Measurements from ENCODE around the gene TMSB10.
"Not testable (repeated sequence)": the region's sequence is repeated elsewhere in the genome, so short reads cannot be mapped to it uniquely, and the experiment has no call there.

Gene TMSB10

DNA sequence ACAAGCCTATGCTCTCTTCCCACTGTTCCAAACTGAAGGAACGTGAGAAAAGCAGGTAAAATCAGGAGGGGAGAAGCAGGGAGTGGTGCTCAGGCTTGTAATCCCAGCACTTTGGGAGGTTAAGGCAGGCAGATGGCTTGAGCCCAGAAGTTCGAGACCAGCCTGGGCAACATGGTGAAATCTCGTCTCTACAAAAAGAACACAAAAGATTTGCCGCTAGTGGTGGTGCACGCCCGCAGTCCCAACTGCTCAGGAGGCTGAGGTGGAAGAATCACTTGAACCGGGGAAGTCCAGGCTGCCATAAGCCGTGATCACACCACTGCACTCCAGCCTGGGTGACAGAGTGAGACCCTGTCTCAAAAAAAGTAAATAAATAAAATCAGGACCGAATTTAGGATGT is 1.3 kb upstream of the TMSB10 start:
- no peak for DNase-seq (ENCODE audit: low read depth)

GRCh38 chr2:84904717-84905174 is 710 bp upstream of the TMSB10 start:
- no peak for DNase-seq (ENCODE audit: low read depth)

DNA sequence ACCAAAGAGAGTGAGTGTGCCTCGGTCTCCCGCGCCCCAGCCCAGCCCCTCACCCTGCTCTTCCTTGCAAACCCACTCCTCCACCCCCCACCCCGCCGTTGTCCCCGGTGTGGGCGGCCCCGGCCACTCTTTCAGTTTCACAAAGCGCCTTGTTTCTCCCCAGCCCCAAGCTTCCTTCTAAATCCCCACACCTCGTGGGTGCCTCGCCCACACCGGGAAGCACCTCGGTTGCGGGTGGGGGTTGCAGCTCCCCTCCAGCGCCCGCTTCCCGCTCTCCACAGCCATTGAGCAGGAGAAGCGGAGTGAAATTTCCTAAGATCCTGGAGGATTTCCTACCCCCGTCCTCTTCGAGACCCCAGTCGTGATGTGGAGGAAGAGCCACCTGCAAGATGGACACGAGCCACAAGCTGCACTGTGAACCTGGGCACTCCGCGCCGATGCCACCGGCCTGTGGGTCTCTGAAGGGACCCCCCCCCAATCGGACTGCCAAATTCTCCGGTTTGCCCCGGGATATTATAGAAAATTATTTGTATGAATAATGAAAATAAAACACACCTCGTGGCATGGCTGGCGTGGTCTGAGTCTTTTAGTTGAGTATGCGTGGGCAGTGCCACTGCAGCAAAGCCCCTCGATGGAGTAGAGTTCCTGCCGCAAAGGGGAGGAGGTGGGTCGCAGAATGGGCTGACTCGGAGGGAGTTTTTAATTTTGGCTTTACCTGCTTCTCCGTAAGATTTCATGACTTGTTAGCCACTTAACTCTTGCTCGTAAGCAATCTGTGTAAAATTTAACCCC is 848 bp downstream of the TMSB10 start:
- no peak for DNase-seq (ENCODE audit: low read depth)

GRCh38 chr2:84906900-84907714 is 1.7 kb downstream of the TMSB10 start:
- peak; percentile 37 for DNase-seq (ENCODE audit: low read depth)

GRCh38 chr2:84908948-84909713 is 3.7 kb downstream of the TMSB10 start:
- DNase-seq (ENCODE audit: low read depth), result no peak

DNA sequence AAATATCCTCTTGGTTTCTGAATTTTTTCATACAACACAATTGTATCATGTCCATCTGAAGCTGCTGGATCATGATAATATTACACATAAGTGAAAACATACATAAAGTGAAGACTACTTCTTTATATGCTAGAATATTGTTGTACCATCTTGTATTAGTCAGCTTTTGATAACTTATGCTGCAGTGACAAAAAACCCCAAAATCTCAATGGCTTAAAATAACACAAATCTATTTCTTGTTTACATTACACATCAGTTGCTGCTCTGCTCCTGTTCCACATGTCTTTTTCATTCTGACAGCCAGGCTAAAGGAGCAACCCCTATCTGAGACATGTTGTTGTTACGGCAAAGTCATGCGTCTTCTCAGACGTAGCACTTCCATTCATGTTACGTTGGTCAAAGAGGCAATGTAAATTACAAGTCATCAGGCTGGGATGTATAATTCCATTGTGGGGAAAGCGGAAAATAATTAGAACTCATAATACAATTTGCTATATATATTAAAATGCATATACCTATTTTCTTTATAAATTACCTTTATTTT is 5.8 kb downstream of the TMSB10 start:
- DNase-seq (ENCODE audit: low read depth), result no peak

GRCh38 chr2:84912984-84913383 is 7.5 kb downstream of the TMSB10 start:
- DNase-seq (ENCODE audit: low read depth), result no peak

GRCh38 chr2:84914334-84914733 is 8.9 kb downstream of the TMSB10 start:
- no peak for DNase-seq (ENCODE audit: low read depth)

- not testable (repeated sequence) for DNase-seq (ENCODE audit: low read depth)
Observed at GRCh38 chr2:84915675-84916074, 10.2 kb downstream of the TMSB10 start.

DNA sequence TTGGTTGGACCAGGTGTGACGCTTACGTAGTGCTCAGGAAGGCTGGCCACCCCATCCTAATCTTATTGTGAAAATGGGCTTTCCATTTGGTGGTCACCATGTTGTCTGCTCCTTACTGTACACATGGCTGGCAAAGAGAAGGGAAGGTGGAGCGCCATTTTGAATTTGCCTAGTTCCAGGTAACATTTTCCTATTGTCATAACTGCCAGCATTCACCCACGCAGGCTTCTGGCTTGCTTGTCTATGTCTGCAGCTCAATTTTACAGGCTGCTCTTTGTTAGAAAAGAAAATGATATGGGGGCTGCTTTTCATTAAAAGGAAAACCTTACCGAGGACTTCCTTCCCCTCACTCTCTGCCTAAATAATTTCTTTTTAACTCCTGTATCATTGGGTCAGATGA is 12.4 kb downstream of the TMSB10 start:
- not testable (repeated sequence) for DNase-seq (ENCODE audit: low read depth)

DNA sequence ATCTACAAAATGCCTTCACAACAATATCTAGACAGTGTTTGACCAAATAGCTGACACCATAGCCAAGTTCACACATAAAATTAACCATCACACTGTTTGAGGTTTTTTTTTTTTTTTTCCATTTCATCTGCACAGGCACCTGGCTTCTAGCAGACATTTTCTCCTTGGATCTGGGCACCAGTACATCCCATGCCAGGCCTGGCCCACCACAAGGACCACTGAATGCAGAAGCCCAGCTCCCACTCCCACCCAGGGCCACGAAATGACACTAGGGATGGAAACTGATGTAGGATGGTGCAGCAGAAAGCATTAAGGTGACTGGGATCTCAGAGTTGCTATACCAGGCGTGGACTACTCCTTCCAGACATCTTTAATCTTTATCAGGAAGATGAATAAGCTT is 13.0 kb downstream of the TMSB10 start:
- no peak for DNase-seq (ENCODE audit: low read depth)

DNA sequence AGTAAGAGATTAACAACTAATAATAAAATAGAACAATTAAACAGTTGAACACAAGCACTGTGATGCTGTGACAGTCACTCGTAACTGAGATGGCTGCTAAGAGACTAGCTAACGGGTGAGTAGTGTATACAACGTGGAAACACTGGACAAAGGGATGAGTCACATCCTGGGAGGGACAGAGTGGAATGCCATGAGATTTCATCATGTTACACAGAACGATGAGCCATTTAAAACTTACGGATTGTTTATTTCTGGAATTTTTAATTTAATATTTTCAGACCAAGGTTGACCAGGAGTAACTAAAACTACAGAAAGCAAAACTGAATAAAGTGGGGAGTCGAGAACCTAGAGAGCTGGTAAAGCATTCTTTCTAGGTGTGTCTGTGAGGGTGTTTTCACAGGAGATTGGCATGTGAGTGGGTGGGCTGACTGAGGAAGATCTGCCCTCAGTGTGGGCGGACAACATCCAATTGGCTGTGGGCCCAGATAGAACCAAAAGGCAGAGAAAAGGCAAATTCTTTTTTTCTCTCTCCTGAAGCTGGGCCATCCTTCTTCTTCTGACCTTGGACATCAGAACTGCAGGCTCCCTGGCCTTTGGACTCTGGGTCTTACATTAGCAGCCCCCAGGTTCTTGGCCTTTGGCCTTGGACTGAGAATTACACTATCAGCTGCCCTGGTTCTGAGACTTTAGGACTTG is 14.6 kb downstream of the TMSB10 start:
- DNase-seq (ENCODE audit: low read depth), result no peak

GRCh38 chr2:84923009-84923408 is 17.6 kb downstream of the TMSB10 start:
- no peak for DNase-seq (ENCODE audit: low read depth)

- DNase-seq (ENCODE audit: low read depth), result no peak
Observed at GRCh38 chr2:84924173-84925106, 19.0 kb downstream of the TMSB10 start.

DNA sequence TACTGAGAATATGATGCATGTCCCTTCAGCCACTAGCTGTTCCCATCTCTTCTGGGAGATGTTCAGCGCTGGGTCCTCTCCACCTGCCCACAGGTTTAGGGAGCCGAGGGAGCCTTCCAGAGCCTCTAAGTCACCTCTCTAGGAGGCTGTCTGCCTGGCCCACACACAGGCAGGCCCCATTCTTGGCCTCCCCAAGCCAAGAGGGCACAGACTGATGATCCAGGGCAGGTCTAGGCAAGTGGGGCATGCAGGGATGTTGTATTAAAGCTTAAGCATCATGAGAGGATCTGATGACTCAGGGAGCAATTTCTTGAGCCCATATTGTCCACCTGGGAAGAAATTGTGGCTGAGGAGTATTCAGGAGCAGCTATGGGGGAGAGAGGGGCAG is 19.9 kb downstream of the TMSB10 start:
- no peak for DNase-seq (ENCODE audit: low read depth)

- peak; percentile 96 for DNase-seq (ENCODE audit: low read depth)
Observed at GRCh38 chr2:84925724-84926376, 20.4 kb downstream of the TMSB10 start.

GRCh38 chr2:84927275-84927627 is 21.8 kb downstream of the TMSB10 start:
- no peak for DNase-seq (ENCODE audit: low read depth)

- DNase-seq (ENCODE audit: low read depth), result no peak
Observed at GRCh38 chr2:84931384-84931821, 25.9 kb downstream of the TMSB10 start.

GRCh38 chr2:84938194-84938879 is 32.9 kb downstream of the TMSB10 start:
- DNase-seq (ENCODE audit: low read depth), result no peak

Data from T follicular helper cell (primary cell).